HG03378 (cell line): ENCODE measurements around the gene SREK1IP1.

Source experiments
- ATAC-seq: cut with Tn5 transposase; IDR thresholded peaks from one replicate; pipeline ENCODE4 v1.9.1; 2021; ENCODE audit warnings: mild to moderate bottlenecking, moderate library complexity; ENCODE audit not compliant: unreplicated experiment

The SREK1IP1 gene

DNA sequence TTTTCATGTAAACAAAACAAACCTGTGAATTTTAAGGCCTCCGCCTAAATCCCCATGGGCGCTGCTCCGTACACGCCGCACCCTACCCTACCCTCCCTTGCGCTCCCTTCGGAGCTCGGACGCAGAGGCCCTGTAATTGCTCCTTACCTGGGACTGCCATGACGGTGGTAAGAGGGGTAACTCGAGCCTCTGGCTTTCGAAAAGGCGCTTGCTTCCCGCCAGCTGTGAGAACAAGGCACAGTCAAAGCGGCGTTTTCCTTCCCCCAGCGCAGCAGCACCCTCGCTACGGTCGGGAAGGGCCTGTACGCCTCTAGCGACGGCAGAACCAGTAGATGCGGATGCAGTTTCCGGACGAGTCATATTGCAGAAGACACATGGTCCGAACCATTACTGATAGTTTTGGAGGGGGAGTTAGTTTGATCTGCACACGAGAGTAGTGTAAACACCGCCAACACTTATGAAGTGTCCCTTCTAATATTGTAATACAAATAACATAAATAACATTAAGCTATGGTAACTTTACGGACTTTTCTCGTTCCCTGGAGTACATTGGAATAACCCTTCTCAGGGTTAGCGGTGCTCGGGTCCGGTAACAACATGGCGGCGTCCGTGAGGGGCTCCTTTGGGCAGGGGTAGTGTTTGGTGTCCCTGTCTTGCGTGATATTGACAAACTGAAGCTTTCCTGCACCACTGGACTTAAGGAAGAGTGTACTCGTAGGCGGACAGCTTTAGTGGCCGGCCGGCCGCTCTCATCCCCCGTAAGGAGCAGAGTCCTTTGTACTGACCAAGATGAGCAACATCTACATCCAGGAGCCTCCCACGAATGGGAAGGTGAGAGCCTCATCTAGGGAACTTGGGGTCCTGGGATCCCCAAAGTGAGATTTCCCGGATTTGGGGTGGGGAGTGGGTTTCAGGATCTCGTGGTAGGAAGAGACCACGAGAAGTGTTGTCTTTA lies at the start of gene SREK1IP1, which contains the start of gene CWC27:
Gene SREK1IP1 (minus strand): TSS at position 334 of the 955 bp plus-strand sequence. CDS start 174 bp downstream, at position 160.
Gene CWC27 (plus strand): TSS at position 573 of the 955 bp plus-strand sequence. CDS start 217 bp downstream, at position 790.
- ATAC-seq = peak; percentile 95

- no peak for ATAC-seq
Measured at GRCh38 chr5:64818245-64818644, 49.8 kb upstream of the SREK1IP1 start.

DNA sequence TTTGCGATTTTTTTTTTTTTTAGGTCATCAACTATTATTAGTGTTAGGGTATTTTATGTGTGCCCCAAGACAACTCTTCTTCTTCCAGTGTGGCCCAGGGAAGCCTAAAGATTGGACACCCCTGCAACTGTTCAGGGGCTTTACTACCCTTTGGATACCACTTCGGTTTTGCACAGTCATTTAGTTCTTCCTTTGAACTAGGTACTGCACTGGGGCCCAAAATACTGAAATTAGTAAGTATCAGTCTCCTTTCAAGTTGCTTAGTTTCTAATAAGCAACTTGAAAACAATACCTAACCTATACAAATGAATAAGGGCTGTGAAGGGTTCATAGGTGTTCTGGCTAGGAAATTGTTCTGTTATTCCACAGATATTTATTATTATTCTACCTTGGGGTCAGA lies 45.6 kb upstream of the SREK1IP1 start:
- peak; percentile 96 for ATAC-seq

DNA sequence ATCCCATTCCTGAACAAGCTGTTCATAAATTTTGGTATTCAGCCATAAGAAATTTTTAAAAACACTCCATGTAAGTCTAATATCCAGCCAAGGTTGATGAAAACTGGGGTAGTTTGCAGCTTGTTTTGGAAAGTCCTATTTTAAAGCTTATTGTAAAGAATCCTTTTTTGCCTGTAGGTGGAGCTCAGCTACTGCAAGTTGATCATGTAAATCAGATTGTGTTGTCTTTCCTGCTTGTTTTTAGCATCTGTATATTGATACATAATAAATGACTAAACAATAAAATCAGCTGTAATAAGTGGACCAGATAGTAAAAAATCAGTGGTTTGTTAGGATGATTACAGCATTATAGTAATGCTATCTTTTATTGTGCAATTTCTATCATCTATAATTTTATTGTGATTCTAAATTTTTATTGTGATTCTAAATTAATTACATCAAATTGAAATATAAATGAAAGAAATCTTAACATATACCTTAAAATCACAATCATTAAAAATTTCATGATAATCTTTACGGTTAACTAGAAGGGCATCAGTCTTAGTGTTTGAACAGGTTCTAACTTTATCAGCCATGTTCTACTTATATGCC lies 42.7 kb upstream of the SREK1IP1 start:
- ATAC-seq = peak; percentile 43

- no peak for ATAC-seq
Measured at GRCh38 chr5:64807520-64807919, 39.0 kb upstream of the SREK1IP1 start.

DNA sequence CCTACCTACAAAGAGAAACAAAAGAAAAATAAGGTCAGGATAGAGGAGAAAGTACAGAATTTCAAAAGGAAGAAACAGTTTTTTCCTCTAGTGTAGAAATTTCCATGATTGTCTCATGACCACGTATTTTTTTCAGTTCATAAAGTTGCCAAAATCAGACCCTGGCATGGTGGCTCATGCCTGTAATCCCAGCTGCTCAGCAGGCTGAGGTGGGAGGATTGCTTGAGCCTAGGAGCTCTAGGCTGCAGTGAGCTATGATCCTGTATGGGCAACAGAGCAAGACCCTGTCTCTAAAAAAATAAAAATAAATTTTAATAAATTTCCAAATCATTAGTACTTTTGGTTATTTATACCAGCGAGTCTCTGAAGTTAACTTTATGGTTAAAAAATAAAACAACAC lies 38.0 kb upstream of the SREK1IP1 start:
- ATAC-seq = no peak

GRCh38 chr5:64800926-64801325 lies 32.4 kb upstream of the SREK1IP1 start:
- ATAC-seq = no peak

DNA sequence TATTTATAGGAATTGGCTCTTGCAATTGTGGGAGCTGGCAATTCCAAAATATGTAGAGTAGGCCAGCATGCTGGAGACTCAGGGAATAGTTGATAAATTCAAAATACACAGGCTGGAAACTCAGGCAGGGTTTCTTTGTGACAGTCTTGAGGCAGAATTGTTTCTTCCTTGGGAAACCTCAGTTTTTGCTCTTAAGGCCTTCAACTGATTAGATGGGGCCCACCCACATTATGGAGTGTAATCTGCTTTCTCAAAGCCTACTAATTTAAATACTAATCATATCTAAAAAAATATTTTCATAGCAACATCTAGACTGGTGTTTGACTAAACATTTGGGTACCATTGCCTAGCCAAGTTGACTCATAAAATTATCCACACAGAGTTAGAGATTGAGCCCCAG lies 27.8 kb upstream of the SREK1IP1 start:
- no peak for ATAC-seq

DNA sequence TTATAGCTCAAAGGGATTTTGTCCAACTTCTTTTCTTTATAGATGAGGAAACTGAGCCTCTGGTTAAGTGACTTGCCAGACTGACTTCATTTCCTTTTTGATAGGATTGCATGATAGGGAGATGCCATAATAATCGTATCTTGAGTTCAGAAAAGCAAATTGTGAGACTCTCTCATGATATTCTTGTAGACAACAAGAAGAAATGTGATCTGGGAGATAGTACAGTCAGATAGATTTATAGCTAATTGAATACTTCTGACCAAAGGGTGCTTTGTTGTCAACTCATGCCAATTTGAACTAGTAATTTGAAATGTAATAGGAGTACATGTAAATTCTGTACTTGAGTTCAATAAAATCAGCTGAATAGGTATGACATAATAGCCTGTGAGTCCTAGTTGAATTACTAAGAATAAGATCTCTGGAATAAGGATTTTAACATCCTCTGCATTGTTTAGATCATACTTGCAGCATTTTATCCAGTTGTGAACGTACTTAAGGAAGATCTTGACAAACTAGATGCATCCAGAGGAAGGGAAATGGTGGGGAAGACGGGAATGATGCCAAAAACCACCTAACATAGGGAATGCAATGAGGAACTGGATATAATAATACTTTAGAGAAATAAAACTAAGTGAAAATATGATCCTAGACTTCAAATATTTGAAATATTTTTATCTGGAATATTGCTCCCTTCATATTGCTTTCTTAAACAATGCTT lies 25.7 kb upstream of the SREK1IP1 start:
- no peak for ATAC-seq

DNA sequence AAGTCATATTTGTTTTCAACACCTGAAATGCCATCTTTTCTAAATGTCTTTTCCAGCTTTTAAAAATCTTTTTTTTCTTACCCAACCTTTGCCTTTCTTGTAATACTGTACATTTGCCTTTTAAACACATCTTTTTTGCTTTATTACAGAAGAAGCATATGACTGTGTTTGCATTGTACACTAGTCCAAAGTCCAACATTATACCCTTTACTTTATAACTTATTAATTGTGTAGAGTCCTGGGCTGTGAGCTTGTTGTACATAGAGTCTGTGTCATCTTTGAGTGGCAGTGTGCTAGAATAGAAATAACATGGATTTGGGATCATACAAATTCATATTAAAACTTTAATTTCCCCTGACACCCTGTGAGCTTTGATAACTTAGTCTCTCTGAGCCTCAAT lies 24.0 kb upstream of the SREK1IP1 start:
- ATAC-seq = no peak

DNA sequence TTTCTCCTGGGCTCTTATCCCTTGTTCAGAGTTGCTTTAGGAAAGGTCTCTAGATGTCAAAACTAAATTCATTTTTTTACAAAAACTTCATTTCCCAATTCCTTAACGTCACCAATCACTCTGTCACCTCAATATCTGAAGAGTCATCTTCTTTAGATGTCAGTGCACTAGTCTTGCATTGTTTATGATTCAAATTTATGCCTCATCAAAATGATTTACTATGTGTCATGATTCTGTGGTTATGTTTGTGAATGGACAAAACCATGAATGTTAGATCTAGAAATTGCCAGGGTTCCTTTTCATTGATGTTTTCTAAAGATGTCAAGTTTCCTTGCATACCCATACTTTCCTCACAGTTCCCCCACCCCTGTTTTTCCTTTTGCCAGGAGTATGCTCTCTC lies 21.7 kb upstream of the SREK1IP1 start:
- ATAC-seq = no peak

DNA sequence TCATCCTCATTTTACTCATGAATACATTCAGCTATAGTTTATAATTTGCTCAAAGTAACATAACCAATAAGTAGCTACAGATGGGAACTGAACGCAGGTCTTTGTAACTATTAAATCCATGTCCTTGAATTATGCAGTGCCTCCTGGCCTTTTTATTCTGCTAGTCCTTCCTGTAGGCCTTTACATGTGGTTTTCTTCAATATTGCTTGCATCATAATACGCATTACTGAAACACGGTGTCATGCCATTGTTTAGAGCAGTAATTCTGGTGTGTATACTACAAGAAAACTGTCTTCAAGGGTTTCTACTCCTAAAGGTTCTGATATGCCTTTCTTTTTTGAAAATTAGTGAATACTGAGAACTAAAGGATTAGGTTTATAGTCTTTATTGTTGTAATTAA lies 21.0 kb upstream of the SREK1IP1 start:
- ATAC-seq = no peak

- ATAC-seq = no peak
Measured at GRCh38 chr5:64788156-64788555, 19.7 kb upstream of the SREK1IP1 start.

DNA sequence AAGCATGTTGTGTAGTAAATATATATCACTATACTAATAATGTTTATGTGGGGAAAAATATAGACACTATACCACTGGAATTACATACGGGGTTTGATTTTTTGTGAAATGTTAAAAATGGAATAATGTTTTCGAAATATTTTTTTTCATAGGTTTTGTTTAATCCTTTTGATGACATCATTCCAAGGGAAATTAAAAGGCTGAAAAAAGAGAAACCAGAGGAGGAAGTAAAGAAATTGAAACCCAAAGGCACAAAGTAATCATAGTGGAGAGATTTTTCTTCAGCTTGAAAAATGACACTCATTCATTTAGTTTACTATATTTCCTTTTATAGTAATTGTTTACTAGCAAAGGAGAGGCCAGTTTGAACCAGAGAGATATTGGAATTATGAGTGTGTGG lies 17.9 kb upstream of the SREK1IP1 start:
- no peak for ATAC-seq

- ATAC-seq = peak; percentile 85
Measured at GRCh38 chr5:64784451-64785025, 16.0 kb upstream of the SREK1IP1 start.

DNA sequence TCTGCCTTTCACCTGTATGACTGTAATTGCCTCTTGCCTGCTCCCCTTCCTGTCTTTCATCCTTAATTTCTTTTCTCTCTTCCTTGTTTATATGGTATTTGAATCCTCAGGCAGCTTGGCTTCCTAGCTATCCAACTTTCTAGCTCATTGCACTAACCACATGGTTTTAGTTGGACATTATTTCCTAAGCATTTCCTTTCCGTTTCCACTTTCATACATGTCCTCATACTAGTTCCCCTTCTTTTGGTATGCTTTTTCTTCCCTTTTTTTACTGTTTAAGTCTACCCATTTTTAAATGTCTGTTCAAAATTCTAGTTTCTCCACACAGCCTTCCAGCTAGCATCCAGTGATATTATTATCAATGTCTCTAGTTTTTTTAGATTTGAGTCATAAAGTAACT lies 6.8 kb upstream of the SREK1IP1 start:
- ATAC-seq = no peak

- ATAC-seq = peak; percentile 65
Measured at GRCh38 chr5:64773533-64773932, 5.0 kb upstream of the SREK1IP1 start.

- ATAC-seq = no peak
Measured at GRCh38 chr5:64771736-64772135, 3.2 kb upstream of the SREK1IP1 start.

DNA sequence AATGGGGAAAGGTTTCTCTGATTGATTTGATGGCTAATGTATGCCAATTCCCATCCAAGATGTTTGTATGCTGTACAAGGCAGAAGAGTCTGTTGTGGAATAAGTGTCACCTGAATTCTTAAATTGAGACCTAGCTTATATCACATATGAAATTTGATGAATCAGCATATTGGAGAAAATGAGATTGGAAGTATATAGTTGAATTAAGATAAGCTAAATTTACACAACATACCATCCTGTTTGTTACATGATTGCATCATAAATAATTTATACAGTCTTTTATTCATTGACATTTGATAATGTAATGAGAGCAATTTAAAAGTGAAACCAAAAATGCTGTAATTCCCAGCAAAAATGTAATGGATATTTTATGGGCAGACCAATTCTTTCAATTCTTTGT lies 1.4 kb upstream of the SREK1IP1 start:
- ATAC-seq = no peak

DNA sequence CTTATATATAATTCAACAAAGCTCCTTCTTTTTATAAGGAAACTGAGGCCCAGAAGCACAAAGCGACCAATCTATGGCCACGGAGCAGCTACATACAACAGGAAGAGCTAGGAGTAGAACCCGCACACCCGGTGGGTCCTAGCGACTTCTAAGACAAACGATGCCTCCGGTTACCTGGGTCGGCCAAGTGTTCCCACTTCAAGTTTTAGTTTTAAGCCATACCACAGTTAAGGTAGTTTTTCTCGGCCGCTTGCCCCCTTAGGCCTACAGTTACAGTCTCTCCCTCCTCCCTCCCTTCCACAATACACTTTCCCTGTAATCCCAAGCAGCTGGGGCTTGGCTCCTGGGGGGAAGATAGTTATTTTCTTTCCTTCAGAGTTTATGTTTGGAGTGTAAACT lies 533 bp downstream of the SREK1IP1 start:
- ATAC-seq = peak; percentile 12

DNA sequence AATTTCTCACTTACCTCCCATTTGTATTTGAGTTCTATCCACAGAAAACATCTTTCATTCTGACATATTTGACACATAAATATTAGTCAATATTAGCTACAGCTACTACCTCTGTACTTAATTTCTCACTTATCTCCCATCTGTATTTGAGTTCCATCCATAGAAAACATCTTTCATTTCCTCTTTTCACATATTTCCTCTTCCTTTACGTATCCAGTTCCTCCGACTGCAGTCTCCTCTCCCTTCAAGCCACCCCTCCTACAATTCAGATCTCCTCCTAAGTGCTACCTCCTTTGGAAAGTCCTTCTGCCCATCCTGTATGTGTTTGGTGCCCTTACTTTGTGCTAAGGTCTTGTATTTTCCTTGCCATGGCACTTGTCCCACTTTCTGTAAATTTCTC lies 1.6 kb downstream of the SREK1IP1 start:
- no peak for ATAC-seq
